ENCODE data around the gene TBC1D8.

- TF ChIP-seq CTCF (IDR thresholded peaks at IDR 0.05) (no peak), EZH2 (IDR thresholded peaks at IDR 0.05; ENCODE audit: borderline replicate concordance, insufficient read depth, low read depth, low read length, poor library complexity, severe bottlenecking) (no peak)
Observed at GRCh38 chr2:101140978-101141655, 10.1 kb downstream of the TBC1D8 start.

Data from B cell (primary cell).